ENCODE data around the gene TGIF2.

- TF ChIP-seq CTCF (IDR thresholded peaks at IDR 0.05 in 4 of 5, conservative IDR thresholded peaks at IDR 0.05 in 1 of 5) = no peak
- no peak for TF ChIP-seq POLR2A (IDR thresholded peaks at IDR 0.05)
These were observed 68.7 kb downstream of the TGIF2 start for GRCh38 chr20:36642136-36642535.
